Thyroid gland (tissue), 4 donors: ENCODE results near the gene SNAPC4. TPM values are rescaled to one million over a fixed set of nuclear protein-coding genes. Genes with fewer than 3 reads are reported as not detected.

Experiments used
- DNase-seq, 2 donors: peaks; one replicate each; pipeline ENCODE4 v3.0.0-alpha.2; 2019
- H3K27ac ChIP-seq, 3 donors: fragments of 200-600 bp; sonication (generic); 1 replicate in 2 of 3; 2 replicates in 1 of 3; pipeline ENCODE4 v1.5.1; 2016 to 2019; ENCODE audit warnings: mild to moderate bottlenecking in 1 of 3, moderate library complexity in 1 of 3
- H3K27me3 ChIP-seq: fragments of 200-600 bp; sonication (generic); one replicate; pipeline ENCODE4 v1.5.1; 2019
- H3K36me3 ChIP-seq, 2 donors: fragments of 200-600 bp; sonication (generic); one replicate each; pipeline ENCODE4 v1.5.1; 2016 to 2019
- H3K4me1 ChIP-seq, 2 donors: fragments of 200-600 bp; sonication (generic); one replicate each; pipeline ENCODE4 v1.5.1; 2017 to 2019
- H3K4me3 ChIP-seq, 3 donors: fragments of 200-600 bp; sonication (generic); replicated peaks in 1 of 3; 1 replicate in 2 of 3; 2 replicates in 1 of 3; pipeline ENCODE4 v1.5.1; 2016; ENCODE audit warnings: mild to moderate bottlenecking in 1 of 3
- H3K9me3 ChIP-seq: fragments of 200-600 bp; sonication (generic); one replicate; pipeline ENCODE4 v1.5.1; 2017
- CTCF ChIP-seq, 6 experiments: fragments of 200-600 bp in 3 of 6; fragments of 450-650 bp in 3 of 6; sonication (generic) in 3 of 6; IDR thresholded peaks; one replicate each; pipeline ENCODE4 v1.5.1; 2016 to 2019; ENCODE audit warnings: antibody characterized with exemption in 6 of 6, mild to moderate bottlenecking in 2 of 6, inconsistent platforms in 1 of 6, moderate library complexity in 1 of 6
- POLR2A ChIP-seq, 2 donors: fragments of 450-650 bp; IDR thresholded peaks; one replicate each; pipeline ENCODE4 v1.6.1; 2017; ENCODE audit warnings: antibody characterized with exemption in 2 of 2, mild to moderate bottlenecking in 2 of 2, moderate library complexity in 1 of 2
- WGBS, 2 donors: methylation state at CpG; one replicate each; pipeline ENCODE4 v1.1.5; 2017; 5-methylcytosine and 5-hydroxymethylcytosine counted together
- intact Hi-C: fragments of 100-400 bp; cut with DNase I; formaldehyde crosslinking; loops from one replicate; pipeline ENCODE4 v1.15.1; 2023
- total RNA-seq, 4 donors: library from RNA; depleted of rRNA; stranded (reverse); fragments of >200 nt; gene quantifications; one replicate each; pipeline ENCODE4 v1.2.3, GENCODE V29; 2016

The SNAPC4 gene
- total RNA-seq, 4 donors from 2014 or later, result 7.0 to 8.0 (median 7.5) TPM

GRCh38 chr9:136386018-136386417 lies 14.0 kb downstream of the SNAPC4 start:
- peaks cover 24 to 67% of the 10 kb centered on the region in 2 donors for H3K36me3 ChIP-seq

GRCh38 chr9:136385015-136385414 lies 15.0 kb downstream of the SNAPC4 start:
- intact Hi-C loops, result no loop called here
- no peaks in the 10 kb centered on the region for H3K9me3 ChIP-seq
- TF ChIP-seq CTCF (IDR thresholded peaks at IDR 0.05) (no peak), POLR2A (IDR thresholded peaks at IDR 0.05) (no peak)
- no peak overlapping the region for H3K27ac ChIP-seq
- DNase-seq, result no peak
- no peaks in the 10 kb centered on the region for H3K4me1 ChIP-seq
- no peak overlapping the region for H3K4me3 ChIP-seq
- H3K36me3 ChIP-seq, result peaks cover 29 to 67% of the 10 kb centered on the region in 2 donors
- 91 to 92% methylated on average over 11 of the region's 11 CpGs for WGBS, 2 donors
- no peaks in the 10 kb centered on the region for H3K27me3 ChIP-seq

More at GRCh38 chr9:136386018-136386417, 14.0 kb downstream of the SNAPC4 start:
- DNase-seq, result no peak
- intact Hi-C loops, result no loop called here
- no peak overlapping the region for H3K27ac ChIP-seq
- no peaks in the 10 kb centered on the region for H3K27me3 ChIP-seq
- TF ChIP-seq POLR2A (IDR thresholded peaks at IDR 0.05) (no peak), CTCF (IDR thresholded peaks at IDR 0.05) (no peak)
- no peaks in the 10 kb centered on the region for H3K4me1 ChIP-seq
- 90 to 96% methylated on average over 13 of the region's 13 CpGs for WGBS, 2 donors
- H3K9me3 ChIP-seq, result no peaks in the 10 kb centered on the region
- no peak overlapping the region for H3K4me3 ChIP-seq

- no peaks in the 10 kb centered on the region for H3K9me3 ChIP-seq
- no peak overlapping the region for H3K4me3 ChIP-seq
- H3K36me3 ChIP-seq, result peaks cover 41 to 57% of the 10 kb centered on the region in 2 donors
- no peak for DNase-seq
- WGBS, 2 donors, result 94 to 96% methylated on average over 18 to 19 of the region's 20 CpGs
- H3K27ac ChIP-seq, result no peak overlapping the region
- no peaks in the 10 kb centered on the region for H3K27me3 ChIP-seq
- TF ChIP-seq CTCF (IDR thresholded peaks at IDR 0.05) (no peak), POLR2A (IDR thresholded peaks at IDR 0.05) (no peak)
- intact Hi-C loops, result no loop called here
- H3K4me1 ChIP-seq, result no peaks in the 10 kb centered on the region
Measured at GRCh38 chr9:136383436-136383835, 16.5 kb downstream of the SNAPC4 start.

- H3K4me3 ChIP-seq, result no peak overlapping the region
- intact Hi-C loops, result no loop called here
- peaks cover 32 to 46% of the 10 kb centered on the region in 2 donors for H3K36me3 ChIP-seq
- no peak for DNase-seq
- H3K4me1 ChIP-seq, result no peaks in the 10 kb centered on the region
- H3K27me3 ChIP-seq, result no peaks in the 10 kb centered on the region
- 89% methylated on average over 15 of the region's 25 CpGs; no CpG with 5 or more reads in 1 of the 2 donors for WGBS, 2 donors
- H3K27ac ChIP-seq, result no peak overlapping the region
- no peaks in the 10 kb centered on the region for H3K9me3 ChIP-seq
- TF ChIP-seq CTCF (IDR thresholded peaks at IDR 0.05) (no peak), POLR2A (IDR thresholded peaks at IDR 0.05) (no peak)
Measured at GRCh38 chr9:136381966-136382513, 17.9 kb downstream of the SNAPC4 start.

DNA sequence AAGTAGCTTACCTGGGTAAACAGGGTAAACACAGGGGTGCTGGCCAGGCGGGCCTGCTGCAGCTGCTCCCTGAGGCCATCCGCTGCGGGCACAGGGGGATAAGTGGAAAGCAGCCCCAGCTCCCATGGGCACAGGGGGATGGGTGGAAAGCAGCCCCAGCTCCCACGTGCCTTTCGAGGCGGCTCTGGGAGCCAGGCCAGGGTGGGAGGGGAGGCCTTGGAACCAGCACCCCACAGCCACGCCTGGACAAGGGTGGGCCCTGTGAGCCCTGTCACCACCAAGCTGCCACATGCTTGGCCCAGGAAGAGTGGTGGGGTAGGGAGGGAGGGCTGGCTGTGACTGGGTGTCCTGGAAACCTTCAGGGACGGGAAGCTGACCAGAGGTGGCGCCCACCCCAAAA lies 18.7 kb downstream of the SNAPC4 start:
- H3K9me3 ChIP-seq, result no peaks in the 10 kb centered on the region
- no peak overlapping the region for H3K4me3 ChIP-seq
- no peak overlapping the region for H3K27ac ChIP-seq
- H3K36me3 ChIP-seq, result peaks cover 29 to 42% of the 10 kb centered on the region in 2 donors
- TF ChIP-seq CTCF (IDR thresholded peaks at IDR 0.05) (no peak), POLR2A (IDR thresholded peaks at IDR 0.05) (no peak)
- no peak for DNase-seq
- intact Hi-C loops, result no loop called here
- H3K27me3 ChIP-seq, result no peaks in the 10 kb centered on the region
- no peaks in the 10 kb centered on the region for H3K4me1 ChIP-seq
- whole genome bisulfite sequencing, 2 donors, result 90 to 94% methylated on average over 6 to 7 of the region's 9 CpGs
